EH (cell line): ENCODE data around the gene DENND1B.
"Not testable (repeated sequence)": the region's sequence is repeated elsewhere in the genome, so short reads cannot be mapped to it uniquely, and the experiment has no call there.

Experiments
- DNase-seq: peaks from one replicate; pipeline ENCODE4 v3.0.0-alpha.2; 2015; ENCODE audit warnings: low read depth

The DENND1B gene

DNA sequence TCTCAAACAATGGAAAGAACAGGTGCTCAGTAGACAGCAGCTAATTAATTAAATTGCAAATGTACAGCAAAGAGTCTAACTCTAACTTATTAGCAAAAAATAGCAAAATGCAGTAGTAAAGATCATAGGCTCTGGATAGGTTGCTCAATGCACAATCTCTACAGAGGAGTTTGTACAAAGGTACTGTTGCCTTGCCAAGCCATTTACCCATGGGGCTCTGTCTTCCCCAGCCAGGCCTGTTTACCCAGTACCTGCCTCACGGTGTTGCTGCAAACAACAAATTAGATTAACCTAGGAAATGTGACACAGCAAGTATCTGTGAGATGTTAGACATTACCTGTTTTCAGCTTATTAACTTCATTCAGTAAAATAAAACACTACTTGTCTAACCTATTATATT, 222.0 kb downstream of the DENND1B start:
- DNase-seq: no peak

DNA sequence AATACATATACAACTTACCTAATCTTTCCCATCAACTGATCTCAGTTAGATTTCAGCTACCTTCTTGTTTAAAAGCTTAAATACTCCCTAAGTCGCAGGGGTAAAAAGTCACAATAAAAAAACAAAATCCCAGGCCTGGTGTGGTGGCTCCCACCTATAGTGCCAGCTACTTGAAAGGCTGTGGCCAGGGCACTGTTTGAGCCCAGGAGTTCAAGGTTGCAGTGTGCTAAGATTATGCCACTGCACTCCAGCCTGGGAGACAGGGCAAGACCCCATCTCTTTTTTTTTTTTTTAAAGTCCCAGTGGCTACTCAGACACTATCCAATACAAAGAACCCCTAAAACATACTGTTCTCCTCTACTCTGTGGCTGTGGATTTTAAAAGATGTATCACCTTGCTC, 228.3 kb downstream of the DENND1B start:
- DNase-seq: no peak

DNA sequence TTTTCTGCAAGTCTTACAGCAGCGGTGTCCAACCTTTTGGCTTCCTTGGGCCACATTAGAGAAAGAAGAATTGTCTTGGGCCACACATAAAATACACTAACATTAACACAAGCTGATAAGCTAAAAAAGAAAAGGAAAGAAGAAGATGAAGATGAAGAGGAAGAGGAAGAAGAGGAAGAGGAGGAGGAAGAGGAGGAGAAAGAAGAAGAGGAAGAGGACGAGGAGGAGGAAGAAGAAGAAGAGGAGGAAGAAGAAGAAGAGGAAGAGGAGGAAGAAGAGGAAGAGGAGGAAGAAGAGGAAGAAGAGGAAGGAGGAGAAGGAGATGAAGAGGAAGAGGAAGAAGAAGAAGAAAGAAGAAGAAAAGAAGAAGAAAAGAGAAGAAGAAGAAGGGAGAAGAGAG, 230.7 kb downstream of the DENND1B start:
- no peak for DNase-seq

DNA sequence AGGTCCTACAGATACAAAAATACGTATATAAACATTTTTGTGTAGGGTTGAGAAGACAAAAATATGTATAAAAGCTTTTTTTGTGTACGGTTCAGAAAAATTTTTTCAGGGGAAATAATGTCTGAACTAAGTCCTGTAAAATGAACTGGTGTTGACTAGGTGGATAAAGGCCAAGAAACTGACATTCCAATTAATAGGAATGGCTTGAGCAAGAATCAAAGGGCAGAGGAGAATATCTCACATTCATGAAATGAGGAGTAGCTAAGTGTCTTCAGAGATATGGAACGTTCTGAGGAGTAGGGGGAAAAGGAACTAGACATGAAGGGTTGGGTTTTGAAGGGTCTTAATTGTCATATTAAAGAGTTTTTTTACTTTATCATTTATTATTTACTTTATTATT, 231.2 kb downstream of the DENND1B start:
- DNase-seq: no peak

DNA sequence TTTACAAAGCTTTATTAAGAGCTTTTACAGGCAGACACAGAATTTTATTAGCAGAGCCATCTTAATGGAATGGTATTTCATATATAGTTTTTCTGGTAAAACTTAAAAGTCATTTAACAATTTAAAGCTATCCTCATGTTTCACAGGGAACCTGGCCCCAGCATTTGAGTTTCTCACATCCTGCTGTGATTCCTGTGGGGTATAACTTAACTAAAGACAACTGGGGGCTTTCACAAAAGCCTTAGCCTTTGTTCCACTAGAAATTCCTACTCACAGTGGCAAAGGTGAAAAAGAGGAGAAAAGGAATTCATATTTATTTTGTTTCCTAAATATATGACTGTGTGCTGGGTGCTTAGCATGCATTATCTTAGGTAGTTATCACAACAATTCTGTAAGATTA, 233.9 kb downstream of the DENND1B start:
- no peak for DNase-seq

DNA sequence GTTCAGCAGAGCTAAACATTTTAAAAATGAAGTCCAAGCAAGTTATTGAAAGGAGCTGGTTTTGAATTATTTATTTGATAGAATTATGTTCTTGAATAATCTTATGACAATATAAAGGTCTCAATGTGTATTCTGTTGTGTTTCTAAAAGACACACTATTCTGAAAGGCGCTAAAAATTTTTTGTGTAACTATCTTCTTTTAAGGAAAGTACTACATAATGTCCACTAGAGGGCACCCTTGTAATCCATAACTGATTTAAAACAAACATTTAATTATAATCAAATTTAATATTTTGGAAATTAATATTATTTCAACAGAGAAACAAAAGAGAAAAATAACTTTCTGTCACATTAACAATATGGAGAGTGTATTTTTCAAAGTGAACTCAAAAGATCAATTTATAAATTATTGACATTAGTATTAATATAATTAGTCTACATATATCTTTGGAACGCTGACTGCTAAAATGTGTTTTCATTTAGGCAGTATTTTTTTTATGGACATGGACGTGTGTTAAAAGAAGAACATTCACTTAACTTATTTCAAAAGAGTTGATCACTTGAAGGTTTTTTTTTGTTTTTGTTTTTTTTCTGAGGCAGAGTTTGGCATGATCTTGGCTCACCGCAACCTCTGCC, 248.4 kb downstream of the DENND1B start:
- peak; percentile 42 for DNase-seq

DNA sequence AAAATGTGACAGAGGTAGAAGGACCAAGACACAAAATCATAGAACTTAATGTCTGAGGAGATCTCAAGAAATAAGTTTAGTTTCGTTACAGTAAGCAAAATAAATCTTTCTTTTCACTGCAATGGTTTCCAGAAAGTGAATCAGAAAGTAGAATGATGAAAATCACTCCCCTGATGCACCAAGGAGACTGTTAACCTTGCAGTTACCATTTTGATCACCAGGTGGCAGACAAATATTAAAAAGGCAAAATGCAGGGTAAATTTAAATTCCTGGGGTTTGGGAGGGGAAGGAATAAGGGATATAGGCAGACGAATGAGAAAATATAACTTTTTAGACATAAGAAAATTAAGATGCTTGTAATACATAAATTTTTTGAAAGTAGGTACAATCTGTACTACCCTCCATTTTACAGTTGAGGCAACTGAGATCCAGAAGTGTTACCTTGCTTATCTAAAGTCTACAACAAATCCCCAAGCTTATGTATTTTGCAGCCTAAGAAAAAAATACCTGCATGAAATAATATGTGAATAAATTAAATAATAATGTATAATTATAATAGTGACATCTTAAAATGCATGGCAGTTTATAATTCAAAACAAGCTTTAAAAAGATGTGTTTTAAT, 254.1 kb downstream of the DENND1B start:
- peak; percentile 52 for DNase-seq

DNA sequence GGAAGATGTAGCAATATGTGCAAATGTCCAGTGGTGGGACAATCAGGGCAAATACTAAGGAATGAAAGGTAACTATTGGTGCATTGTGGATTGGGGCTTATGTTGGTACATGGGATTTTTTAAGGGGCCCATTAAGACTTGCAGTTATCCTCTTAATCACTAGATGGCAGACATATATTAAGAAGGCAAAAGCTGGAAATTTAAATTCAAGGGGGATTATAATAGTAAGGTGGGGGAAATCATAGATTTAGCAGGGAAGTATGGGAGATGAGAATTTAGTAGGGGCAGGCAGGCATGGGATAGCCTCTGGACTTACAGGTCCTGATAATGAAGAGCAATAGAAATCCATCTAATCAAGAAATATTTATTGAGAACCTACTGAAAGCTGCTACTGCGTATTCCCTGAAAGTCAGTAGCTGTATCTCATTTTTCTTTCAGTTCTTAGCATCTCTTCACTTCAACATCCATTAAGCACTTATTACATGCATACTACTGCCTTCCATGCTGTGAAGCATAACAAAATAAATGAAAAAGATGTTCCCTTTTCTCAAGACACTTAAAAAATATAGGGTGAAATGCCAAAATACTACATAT, 255.4 kb downstream of the DENND1B start:
- peak; percentile 21 for DNase-seq

DNA sequence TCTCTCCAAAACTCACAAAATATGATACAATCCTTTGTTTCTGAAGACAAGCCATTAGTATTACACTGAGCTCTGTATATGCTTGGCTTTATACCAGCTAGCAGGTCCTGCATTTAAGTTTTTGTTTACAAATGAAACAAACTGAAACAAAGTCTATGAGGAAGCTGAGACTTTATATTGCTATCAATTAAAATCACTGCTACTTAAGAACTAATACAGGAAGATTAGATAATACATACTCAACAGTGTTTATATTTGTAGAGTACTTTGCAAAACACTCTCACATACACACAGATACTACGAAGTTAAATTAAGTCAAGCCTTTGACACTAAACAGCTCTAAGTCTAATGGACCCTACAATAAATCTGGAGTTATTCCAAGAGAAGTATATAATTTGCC, 259.9 kb downstream of the DENND1B start:
- DNase-seq: no peak

DNA sequence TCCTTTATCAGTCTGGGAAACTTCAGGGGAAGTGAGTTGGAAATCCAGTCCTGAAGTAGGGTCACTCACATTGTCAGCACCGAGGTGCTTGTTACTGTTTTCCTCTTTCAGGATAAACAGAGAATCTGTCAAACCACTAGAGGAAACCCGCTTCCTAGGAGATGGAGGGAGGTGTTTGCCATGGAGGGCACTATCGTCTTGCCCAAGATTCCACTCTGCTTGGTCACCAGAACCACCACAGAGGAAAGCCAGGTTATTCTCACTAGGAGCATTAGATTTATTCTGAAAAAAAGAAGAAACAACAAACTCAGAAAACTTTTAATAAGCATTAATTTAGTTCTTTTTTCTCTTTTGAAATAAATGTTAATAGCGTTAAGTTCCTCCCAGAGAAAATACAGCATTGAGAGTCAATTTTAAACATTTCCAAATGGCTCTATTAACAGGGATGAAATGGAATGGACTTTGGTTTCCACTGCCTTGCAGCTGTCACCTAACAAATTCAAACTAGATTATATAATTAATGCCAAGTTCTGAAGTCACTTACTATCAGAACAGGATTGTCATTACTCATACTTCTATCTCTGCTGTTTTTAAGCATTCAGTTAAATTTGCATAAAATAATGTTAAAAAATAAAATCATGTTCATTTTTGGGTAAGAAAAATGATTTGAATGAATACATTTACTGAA, 264.4 kb downstream of the DENND1B start:
- no peak for DNase-seq

DNA sequence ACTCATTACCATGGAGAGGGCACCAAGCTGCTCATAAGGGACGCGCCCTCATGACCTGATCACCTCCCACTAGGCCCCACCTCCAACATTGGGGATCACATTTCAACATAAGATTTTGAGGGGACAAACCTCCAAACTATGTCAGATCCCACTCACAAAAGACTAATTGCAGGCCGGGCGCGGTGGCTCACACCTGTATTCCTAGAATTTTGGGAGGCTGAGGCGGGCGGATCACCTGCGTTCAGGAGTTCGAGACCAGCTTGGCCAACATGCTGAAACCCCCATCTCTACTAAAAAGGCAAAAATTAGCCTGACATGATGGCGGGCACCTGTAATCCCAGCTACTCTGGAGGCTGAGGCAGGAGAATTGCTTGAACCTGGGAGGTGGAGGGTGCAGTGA, 278.6 kb downstream of the DENND1B start:
- no peak for DNase-seq

DNA sequence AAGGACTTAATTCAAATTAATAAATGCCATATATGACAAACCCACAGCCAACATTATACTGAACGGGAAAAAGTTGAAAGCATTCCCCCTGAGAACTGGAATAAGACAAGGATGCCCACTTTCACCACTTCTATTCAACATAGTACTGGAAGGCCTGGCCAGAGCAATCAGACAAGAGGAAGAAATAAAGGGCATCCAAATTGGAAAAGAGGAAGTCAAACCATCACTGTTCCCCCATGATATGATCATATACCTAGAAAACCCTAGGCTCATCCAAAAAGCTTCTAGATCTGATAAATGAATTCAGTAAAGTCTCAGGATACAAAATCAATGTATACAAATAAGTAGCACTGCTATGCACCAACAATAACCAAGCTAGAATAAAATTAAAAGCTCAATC, 283.8 kb downstream of the DENND1B start:
- DNase-seq: not testable (repeated sequence)

DNA sequence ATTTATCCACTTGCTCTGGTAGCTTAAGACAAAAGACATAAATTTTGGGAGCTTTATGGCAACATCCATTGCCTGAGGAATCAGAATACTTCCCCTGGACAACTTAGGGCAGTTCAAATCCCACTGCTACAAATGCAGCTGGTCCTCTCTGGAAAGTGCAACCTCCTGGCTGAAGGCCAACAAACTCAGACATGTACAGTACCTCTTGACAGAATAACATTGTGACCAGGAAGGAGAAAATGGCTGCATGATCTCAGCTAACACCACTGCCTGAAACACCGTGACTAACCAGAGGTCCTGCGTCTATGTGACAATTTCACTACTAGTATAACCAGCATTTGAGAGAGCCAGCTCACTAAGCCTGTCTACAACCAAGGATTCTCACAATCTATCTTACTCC, 288.3 kb downstream of the DENND1B start:
- DNase-seq: peak; percentile 19

DNA sequence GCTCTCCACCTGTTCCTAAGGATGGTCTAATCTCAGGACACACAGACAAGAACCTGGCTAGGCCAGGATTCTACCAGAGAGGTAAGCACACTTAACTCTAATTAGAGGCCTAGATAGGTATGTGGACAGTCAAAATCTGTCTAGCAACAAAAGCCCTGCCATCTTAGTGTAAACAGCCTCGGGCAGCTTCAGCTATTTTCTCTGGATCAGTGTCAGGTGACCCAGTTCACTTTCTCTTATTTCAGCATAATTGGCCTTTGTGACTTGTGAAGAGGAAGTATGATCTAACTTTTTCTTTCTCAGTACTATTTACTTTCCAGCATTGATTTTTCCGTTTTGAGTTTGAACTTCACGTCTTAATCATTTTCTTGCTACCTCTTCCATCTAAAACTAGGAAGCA, 289.5 kb downstream of the DENND1B start:
- DNase-seq: peak; percentile 13

DNA sequence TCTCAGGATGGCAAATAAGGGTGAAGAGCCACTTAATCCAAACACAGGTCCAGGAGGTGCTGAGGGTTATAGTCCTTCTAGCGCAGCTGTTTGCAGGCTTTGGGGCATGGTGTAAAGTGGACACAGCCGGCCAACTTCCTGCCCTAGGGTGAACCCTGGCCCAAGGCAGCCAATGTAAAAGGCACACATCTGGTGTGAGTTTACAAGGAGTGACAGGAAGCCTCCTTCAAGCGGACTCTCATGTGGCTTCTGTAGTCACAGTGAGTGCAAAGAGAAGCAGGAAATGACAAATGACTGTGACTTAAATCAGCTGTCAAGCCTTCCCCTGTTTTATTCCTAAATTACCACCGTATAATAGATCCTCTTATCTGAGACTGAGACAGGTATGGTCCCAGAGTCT, 294.2 kb downstream of the DENND1B start:
- DNase-seq: peak; percentile 55

DNA sequence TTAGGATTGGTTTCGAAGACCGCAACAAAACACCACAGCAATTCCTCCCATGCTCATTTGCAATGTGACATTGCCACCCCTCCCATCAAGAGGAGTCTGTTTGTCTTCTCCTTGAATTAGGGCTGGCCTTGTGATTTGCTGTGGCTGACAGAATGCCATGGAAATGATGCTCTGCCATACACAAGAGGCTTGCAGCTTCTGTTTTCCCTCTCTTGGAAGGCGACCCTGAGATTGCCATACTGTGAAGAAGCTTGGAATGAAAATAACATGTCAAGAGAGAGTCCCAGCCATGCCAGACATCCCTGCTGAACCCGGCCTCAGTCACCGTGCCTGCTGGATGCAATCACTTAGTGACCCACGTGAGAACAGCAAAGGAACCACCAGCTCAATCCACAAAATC, 294.8 kb downstream of the DENND1B start:
- DNase-seq: no peak

DNA sequence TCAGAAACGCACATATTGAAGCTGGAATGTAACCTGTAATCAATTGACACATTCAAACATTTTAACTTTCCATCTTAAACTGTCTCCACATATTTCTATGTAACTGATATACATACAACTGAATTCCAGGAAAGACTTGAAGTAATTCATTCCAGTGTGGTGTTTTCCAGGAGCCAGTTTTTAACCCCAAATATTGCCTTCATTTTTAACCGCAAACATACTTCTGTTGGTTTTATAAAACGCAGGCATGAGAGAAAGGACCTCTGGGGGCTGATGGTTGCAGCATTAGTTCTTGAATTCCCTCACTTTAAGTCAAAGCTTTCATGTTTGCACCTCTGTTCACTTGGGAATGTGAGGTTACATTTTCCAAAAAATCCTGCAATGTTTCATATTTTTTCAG, 303.1 kb downstream of the DENND1B start:
- no peak for DNase-seq

DNA sequence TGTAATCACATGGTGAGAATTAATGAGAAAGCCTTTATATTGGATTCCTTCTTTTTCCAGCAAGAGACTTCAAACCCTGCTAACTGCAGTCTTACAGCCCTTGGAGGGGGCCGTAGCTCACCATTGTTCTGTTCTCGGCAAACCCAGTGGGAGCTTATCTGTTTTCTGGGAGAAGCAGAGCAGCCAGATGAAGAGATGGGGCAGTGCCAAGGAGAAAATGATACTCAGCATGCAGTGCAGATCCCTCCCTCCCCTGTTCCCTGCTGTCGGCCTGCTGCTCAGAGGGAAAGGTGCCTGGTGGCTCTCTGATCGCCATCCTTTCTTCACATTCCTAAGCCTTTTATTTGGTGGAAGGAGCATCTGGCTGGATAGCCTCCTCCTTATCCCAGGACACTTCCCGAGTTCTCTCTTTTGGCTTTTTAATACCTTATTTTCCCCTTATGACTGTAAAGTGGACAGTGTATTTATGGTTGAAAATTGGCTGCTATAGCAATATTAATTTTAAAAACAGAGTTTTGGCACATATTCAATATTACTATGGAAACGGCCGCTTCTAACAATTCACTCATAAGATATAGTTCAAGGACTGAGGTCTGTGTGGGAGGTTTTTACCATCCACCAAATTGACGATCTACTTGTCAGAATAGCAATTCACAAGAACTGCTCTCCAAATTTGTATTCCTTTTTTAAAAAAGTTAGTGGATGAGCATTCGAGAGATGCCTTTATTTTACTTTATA, 303.9 kb downstream of the DENND1B start:
- DNase-seq: no peak

DNA sequence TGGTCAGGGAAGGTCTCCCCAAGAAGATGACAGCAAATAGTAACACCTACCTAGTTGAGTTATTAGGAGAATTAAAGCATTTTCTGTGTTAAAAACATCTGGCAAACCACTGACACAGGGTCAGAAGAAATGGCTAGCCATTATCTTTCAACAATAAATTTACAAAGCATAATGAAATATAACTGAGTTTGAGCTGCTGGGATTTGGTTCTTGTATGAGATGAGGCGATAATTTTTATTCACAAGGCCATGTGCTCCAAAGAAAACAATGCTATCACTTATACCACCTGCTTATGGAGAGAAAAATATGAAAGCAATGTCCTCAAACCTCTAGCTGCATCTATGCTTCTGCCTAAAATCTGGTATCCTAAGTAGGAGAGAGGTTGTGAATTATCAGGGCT, 304.9 kb downstream of the DENND1B start:
- no peak for DNase-seq

DNA sequence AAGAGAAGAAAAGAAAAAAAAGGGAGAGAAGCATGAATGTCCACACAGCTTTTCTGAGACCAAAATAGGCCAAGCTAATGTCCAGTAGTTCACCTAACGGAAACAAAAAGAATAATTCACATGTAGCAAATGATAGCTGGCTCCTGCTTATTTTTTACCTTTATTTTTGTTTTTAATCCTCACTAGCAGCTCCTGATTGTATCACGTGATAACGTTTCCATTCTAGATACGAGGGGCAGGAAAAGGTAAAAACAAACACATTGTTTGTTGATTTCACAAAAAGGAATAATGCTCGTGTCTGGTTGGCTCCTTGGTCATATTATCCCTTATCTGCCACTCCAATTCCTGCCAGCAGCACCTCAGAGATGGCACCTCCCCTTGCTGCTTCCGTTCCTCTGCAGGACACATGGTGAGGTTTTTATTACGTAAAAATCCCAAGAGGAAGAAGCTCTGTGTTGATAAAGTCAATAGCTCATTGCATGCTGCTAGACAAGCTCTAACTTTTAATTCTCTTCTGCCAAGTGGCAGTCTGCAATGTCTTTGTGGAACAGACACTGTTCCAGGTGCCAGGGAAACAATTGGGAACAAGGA, 305.6 kb downstream of the DENND1B start:
- no peak for DNase-seq

DNA sequence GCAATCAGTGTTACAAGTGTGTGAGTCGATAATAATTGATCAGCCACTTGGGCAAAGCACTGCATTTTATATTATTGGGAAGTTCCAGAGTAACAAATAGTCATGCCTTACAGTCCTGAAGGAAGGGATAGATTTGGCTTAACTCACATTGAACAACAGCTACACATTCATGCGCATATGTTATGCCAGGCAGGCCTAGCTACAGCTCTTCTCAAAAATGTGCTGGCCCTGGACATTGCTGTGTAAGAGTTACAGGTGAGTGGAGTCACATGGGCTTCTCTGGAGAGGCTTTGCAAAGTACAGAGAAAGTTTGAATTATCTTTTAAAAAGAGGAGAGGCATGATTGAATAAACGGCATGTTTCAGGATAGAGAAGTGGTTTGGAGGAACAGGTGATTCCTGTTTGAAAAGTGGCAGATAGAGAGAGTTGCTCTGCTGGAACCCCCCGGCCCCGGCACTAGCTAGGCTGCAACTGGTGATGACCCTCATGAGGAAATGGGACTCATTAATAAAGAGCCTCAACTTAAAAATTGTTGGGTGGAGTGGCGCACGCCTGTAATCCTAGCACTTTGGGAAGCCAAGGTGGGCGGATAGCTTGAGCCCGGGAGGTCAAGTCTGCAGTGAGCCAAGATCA, 306.6 kb downstream of the DENND1B start:
- DNase-seq: no peak

DNA sequence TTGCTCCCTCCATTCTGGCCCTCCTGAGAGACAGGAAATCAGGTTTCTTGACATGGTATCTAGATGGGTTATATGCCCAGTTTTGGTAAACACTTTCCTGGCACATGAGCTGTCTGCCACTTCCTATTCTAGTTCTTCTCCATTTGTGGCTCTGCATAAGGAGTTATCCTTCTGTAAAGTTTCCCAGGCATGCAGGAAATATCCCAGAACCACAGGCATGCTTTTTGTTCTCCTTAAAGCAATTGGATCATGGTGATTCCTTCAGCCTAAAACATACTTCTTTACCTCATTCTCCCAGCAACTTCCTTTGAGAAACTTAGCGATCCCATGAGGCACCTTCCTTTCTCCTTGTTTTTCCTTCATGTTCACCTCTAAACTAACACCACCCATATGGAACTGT, 307.4 kb downstream of the DENND1B start:
- peak; percentile 88 for DNase-seq
